GM21723 (cell line): ENCODE measurements around the gene USP17L18.
"Not testable (repeated sequence)": the region's sequence is repeated elsewhere in the genome, so short reads cannot be mapped to it uniquely, and the experiment has no call there.

Source experiments
- ATAC-seq: cut with Tn5 transposase; IDR thresholded peaks from one replicate; pipeline ENCODE4 v1.9.1; 2021; ENCODE audit warnings: mild to moderate bottlenecking, moderate library complexity; ENCODE audit not compliant: unreplicated experiment

The USP17L18 gene

GRCh38 chr4:9247953-9248680 lies at the start of gene USP17L18:
Gene USP17L18 (plus strand): TSS chr4:9248630. CDS start chr4:9248630, 0 bp downstream.
- not testable (repeated sequence) for ATAC-seq

GRCh38 chr4:9210357-9210756 lies 38.1 kb upstream of the USP17L18 start, which contains the start of gene USP17L10:
Gene USP17L10 (plus strand): TSS chr4:9210657. CDS start chr4:9210657, 0 bp downstream.
- not testable (repeated sequence) for ATAC-seq

GRCh38 chr4:9214701-9215100 lies 33.7 kb upstream of the USP17L18 start:
- not testable (repeated sequence) for ATAC-seq

GRCh38 chr4:9215105-9215504 lies 33.3 kb upstream of the USP17L18 start, which contains the start of gene USP17L11:
Gene USP17L11 (plus strand): TSS chr4:9215405. CDS start chr4:9215405, 0 bp downstream.
- ATAC-seq, result not testable (repeated sequence)

GRCh38 chr4:9219852-9220251 lies 28.6 kb upstream of the USP17L18 start, which contains the start of gene USP17L12:
Gene USP17L12 (plus strand): TSS chr4:9220152. CDS start chr4:9220152, 0 bp downstream.
- not testable (repeated sequence) for ATAC-seq

- ATAC-seq, result not testable (repeated sequence)
Observed at GRCh38 chr4:9224596-9224995, 23.8 kb upstream of the USP17L18 start, which contains the start of gene USP17L13. Gene USP17L13 (plus strand): TSS chr4:9224896. CDS start chr4:9224896, 0 bp downstream.

GRCh38 chr4:9230249-9230648 lies 18.2 kb upstream of the USP17L18 start:
- not testable (repeated sequence) for ATAC-seq

- ATAC-seq, result not testable (repeated sequence)
Observed at GRCh38 chr4:9234085-9234484, 14.3 kb upstream of the USP17L18 start, which contains the start of gene USP17L15. Gene USP17L15 (plus strand): TSS chr4:9234385. CDS start chr4:9234385, 0 bp downstream.

GRCh38 chr4:9238461-9238860 lies 10.0 kb upstream of the USP17L18 start:
- not testable (repeated sequence) for ATAC-seq

- ATAC-seq, result not testable (repeated sequence)
Observed at GRCh38 chr4:9243579-9243978, 4.9 kb upstream of the USP17L18 start, which contains the start of gene USP17L17. Gene USP17L17 (plus strand): TSS chr4:9243879. CDS start chr4:9243879, 0 bp downstream.

- ATAC-seq, result not testable (repeated sequence)
Observed at GRCh38 chr4:9253078-9253477, 4.6 kb downstream of the USP17L18 start, which contains the start of gene USP17L19. Gene USP17L19 (plus strand): TSS chr4:9253378. CDS start chr4:9253378, 0 bp downstream.

GRCh38 chr4:9257824-9258223 lies 9.4 kb downstream of the USP17L18 start, which contains the start of gene USP17L20:
Gene USP17L20 (plus strand): TSS chr4:9258124. CDS start chr4:9258124, 0 bp downstream.
- not testable (repeated sequence) for ATAC-seq

GRCh38 chr4:9262572-9262971 lies 14.1 kb downstream of the USP17L18 start, which contains the start of gene USP17L21:
Gene USP17L21 (plus strand): TSS chr4:9262872. CDS start chr4:9262872, 0 bp downstream.
- not testable (repeated sequence) for ATAC-seq

- not testable (repeated sequence) for ATAC-seq
Observed at GRCh38 chr4:9267319-9267718, 18.9 kb downstream of the USP17L18 start, which contains the start of gene USP17L22. Gene USP17L22 (plus strand): TSS chr4:9267619. CDS start chr4:9267619, 0 bp downstream.

- ATAC-seq, result not testable (repeated sequence)
Observed at GRCh38 chr4:9271719-9272118, 23.3 kb downstream of the USP17L18 start.
